Non-pigmented ciliary epithelial cell (primary cell): ENCODE data around the gene STING1.
"Not testable (repeated sequence)": the region's sequence is repeated elsewhere in the genome, so short reads cannot be mapped to it uniquely, and the experiment has no call there.

ENCODE experiments used
- DNase-seq: peaks from one replicate; pipeline ENCODE4 v3.0.0-alpha.2; 2010; ENCODE audit warnings: low read depth

The STING1 gene

DNA sequence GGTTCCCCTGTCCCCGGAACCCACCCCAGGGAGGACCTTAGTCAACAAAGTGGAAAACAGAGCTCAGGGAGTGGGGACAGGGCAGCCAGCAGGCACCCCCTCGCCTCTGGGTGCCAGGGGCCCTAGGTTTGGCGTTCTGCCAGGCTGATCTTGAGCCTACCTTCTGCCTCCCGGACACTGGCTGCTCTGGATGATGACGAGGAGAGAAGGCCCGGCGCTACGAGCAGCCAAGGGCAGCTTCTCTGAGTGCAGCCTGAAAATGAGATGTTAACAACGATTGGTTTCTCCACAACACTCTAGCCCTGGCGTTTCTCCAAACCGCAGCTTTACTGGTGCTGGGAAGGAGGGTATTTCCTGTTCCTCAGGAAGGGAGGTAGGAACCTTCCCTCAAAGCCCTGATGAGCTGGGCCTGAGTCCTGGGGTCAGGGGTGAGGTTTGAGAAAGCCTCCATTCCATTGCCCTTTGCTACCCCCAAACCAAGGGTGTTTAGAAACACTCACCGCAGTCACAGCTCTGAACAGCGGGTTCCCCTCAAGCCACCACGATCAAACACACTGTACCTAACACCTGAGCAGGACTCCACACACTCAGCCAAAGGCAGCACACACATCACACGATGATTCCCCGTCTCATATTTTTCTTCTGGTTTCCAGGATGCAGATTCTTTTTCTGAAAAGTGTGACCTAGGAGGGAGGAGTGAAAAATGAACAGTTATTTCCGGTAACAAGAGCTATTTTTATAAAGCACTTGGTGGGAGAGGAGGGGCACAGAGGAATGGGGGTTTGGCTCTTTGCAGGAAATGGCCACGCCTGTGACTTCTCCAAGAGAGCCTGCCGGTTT is at the start of gene STING1:
Gene STING1, minus strand, starts transcription at position 709 of the 840 bp plus-strand sequence. CDS start 1,054 bp downstream, outside the sequence.
- DNase-seq, result peak; percentile 89

- DNase-seq, result no peak
Measured at GRCh38 chr5:139531772-139532169, 49.2 kb upstream of the STING1 start.

GRCh38 chr5:139530079-139530478 is 47.5 kb upstream of the STING1 start:
- DNase-seq, result not testable (repeated sequence)

DNA sequence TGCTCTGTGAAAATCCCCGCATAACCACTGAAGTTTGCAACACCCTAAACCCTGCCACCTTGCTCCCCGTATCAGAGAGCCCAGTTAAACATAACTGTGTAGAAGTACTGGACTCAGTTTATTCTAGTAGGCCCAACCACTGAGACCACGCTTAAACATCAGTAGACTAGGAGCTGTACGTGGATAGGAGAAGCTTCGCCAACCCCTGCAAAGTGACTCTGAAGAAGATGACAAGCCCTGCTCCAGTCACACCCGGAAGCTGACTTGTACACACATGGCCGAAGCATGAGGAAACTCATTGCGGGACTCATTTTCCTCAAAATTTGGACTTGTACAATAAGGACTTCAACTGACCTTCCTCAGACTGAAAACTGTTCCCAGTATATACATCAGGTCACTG is 46.1 kb upstream of the STING1 start:
- DNase-seq, result not testable (repeated sequence)

- DNase-seq, result not testable (repeated sequence)
Measured at GRCh38 chr5:139527896-139528467, 45.4 kb upstream of the STING1 start.

DNA sequence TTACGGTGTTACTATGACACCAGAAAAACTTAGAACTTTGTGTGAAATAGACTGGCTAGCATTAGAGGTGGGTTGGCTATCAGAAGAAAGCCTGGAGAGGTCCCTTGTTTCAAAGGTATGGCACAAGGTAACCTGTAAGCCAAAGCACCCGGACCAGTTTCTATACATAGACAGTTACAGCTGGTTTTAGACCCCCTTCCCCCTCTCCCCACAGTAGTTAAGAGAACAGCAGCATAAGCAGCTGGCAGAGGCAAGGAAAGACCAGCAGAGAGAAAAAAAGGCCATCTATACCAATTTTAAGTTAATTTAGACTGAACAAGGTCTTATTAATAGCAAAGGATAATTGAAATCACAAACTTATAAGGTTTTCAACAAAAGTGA is 44.5 kb upstream of the STING1 start:
- DNase-seq, result not testable (repeated sequence)

DNA sequence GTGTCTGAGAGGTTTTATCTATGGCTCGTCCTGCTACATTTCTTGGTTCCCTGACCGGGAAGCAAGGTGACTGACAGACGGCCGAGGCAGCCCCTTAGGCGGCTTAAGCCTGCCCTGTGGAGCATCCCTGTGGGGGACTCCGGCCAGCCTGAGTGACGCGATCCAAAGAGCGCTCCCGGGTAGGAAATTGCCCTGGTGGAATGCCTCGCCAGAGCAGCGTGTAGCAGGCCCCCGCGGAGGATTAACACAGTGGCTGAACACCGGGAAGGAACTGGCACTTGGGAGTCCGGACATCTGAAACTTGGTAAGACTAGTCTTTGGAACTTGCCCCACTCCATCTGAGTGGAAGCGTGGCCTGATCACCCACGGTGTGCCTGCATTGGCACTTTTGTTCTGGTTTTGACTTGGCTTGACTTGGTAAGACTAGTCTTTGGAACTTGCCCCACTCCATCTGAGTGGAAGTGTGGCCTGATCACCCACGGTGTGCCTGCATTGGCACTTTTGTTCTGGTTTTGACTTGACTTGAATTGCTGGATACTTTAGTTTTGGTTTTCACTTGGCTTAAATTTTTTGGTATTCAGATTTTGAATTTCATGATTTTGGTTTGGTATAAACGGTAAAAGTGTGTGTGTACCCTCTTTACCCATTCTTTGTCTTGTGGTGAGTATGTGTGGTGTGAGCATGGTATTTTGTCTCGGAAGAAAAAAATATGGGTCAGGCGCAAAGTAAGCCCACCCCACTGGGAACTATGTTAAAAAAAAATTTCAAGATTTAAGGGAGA is 43.9 kb upstream of the STING1 start:
- not testable (repeated sequence) for DNase-seq

- not testable (repeated sequence) for DNase-seq
Measured at GRCh38 chr5:139525586-139526308, 43.2 kb upstream of the STING1 start.

- no peak for DNase-seq
Measured at GRCh38 chr5:139524940-139525585, 42.5 kb upstream of the STING1 start.

- DNase-seq, result no peak
Measured at GRCh38 chr5:139524446-139524845, 41.9 kb upstream of the STING1 start.

GRCh38 chr5:139523635-139524445 is 41.3 kb upstream of the STING1 start:
- DNase-seq, result no peak

DNA sequence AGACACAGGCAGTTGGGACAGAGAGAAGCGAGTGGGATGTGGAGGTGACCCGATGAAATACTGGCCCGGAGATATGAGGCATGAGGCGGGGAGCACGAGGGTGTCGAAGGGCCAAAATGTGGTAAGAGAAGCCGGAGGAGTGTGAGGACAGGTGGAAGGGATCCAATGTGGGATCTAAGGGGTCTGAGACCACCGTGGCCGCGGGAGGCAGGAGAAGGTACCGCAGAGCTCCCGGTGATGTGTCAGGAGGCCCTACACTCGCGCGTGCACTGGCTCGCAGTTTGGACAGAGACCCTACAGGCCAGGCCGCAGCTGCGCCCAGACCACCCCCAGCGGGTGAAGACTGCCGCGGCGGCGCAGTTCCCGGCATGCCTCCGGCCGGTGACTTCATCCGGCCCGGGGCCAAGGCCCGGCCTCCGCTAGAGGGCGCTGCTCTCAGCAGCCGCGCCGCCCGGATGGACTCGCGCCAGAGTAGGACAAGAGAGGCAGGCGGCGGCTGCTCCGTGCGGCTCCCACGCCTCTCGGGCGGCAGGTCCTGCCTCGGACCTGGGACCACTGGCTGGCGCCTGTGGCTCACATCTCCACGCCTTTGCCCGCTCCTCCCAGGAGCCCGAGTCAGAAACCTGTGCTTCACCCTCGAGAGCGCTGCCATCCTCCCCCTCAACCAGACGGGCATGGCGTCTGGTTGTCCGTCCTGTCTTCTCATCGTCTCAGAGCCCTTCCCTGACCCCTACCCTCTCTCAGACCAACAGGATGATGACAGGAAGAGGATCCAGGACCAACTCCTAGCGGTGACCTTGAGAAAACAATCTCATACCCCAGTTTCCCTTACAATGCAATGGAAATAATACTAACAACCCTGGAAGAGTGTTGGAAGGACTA is 35.4 kb upstream of the STING1 start:
- no peak for DNase-seq

- no peak for DNase-seq
Measured at GRCh38 chr5:139514486-139514856, 31.9 kb upstream of the STING1 start.

DNA sequence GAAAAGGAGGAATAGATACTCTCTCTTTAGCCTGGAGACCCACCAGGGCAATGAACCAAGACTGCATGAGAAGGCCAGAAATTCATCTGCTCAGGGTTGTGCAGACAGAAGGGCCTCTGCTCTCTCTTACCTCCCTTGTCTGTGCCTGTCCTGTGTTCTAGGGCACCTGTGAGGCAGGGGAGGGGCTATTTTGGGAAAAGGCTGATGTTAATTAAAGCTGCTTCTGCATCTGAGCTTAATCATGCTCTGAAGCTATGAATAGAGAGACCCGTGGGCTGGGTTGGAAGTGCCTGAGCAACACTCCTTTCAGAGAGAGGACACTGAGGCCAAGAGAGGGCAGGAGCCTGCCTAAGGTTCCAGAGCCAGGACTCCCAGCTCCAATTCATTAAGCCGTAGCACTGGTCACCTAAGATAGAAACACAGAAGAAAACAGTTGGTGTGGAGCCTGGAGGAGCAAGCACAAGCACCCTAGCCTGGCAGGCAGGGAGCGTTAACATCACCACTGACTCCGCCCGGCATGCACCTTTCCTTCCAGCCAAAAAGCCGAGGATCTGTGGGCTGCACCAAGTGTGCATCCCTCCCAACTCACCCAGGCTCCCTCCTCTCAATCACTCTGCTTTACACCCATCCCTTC is 31.4 kb upstream of the STING1 start:
- no peak for DNase-seq

- DNase-seq, result not testable (repeated sequence)
Measured at GRCh38 chr5:139513434-139513833, 30.9 kb upstream of the STING1 start.

DNA sequence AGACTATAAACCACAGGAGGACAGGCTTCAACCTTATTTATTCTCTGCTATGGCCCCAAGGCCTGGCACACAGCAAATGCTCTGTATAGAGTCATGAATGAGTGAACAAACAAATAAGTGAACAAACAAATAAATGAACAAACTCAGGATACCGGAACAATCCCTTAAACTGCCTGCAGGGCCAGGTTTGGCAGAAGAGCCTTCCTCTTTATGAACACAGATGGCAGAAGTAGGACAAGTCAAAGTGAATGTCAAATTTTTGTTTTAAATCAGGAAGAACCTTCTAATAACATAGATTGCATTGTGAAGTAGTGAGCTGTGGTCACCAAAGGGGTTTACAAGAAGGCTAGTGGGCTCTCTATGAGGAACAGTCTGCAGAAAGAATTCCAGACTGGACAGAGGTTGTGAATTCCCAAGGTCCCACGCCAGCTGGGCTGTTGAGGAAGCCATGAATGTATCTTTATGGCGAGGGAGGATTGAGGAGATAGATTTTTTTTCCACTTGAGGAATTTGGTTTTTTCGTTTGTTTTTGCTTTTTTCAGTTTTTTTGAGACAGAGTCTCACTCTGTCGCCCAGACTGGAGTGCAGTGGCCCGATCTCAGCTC is 30.3 kb upstream of the STING1 start:
- DNase-seq, result no peak

DNA sequence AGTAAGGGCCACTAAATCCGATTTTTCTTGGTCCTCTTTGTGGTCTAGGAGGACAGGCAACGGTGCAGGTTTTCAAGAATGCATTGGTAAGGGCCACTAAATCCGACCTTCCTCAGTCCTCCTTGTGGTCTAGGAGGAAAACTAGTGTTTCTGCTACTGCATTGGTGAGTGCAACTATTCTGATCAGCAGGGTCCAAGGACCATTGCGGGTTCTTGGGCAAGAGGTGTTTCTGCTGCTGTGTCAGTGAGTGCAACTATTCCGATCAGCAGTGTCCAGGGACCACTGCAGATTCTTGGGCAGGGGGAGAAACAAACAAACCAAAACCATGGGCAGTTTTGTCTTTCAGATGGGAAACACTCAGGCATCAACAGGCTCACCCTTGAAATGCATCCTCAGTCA is 22.2 kb upstream of the STING1 start:
- DNase-seq, result not testable (repeated sequence)

- not testable (repeated sequence) for DNase-seq
Measured at GRCh38 chr5:139503879-139504278, 21.3 kb upstream of the STING1 start.
